ENCODE data around the gene NAT14. TPM values are rescaled to one million over a fixed set of nuclear protein-coding genes. Genes with fewer than 3 reads are reported as not detected.

NAT14 gene
- total and polyA plus RNA-seq, 2 donors (not counting 3 experiments of a cell fraction or from before 2014, with no cell fraction given), result 39.1 to 44.7 TPM

DNA sequence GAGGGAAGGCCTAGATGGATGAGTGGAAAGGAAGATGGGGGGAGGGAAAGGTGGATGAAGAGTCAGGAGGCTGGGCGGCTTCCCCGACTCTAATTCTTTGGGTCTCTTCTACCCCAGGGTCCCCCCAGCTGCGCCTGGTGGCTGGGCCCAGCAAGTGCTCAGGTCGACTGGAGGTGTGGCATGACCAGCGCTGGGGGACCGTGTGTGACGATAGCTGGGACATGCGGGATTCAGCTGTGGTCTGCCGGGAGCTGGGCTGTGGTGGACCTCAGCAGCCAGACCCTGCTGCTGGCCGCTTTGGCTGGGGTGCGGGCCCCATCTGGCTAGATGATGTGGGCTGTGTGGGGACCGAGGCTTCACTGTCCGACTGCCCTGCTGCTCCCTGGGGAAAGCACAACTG is 12.8 kb downstream of the NAT14 start:
- no TSS peak for BruUV-seq (replicated peaks)
- Histone ChIP-seq H3K9ac (replicated peaks; ENCODE audit: extremely low read depth, insufficient read depth, low read length) (no peak overlapping the region), H3K9me3 (replicated peaks; ENCODE audit: control insufficient read depth, insufficient read depth, low read length) (no peaks in the 10 kb centered on the region), H3K9me1 (replicated peaks; ENCODE audit: control insufficient read depth, extremely low read depth, insufficient read depth, low read length) (no peaks in the 10 kb centered on the region), H3K27me3 (ENCODE audit: control insufficient read depth in 2 of 2, insufficient read depth in 2 of 2, low read length in 2 of 2) (no peaks in the 10 kb centered on the region), H3K4me3 (replicated peaks in 1 of 3; ENCODE audit: insufficient read depth in 1 of 3, low read depth in 1 of 3, low read length in 3 of 3) (no peak overlapping the region), H3K36me3 (ENCODE audit: control insufficient read depth in 2 of 2, extremely low read depth in 1 of 2, insufficient read depth in 2 of 2, low read length in 2 of 2) (no peaks in the 10 kb centered on the region), H3K79me2 (ENCODE audit: control insufficient read depth, insufficient read depth, low read length) (no peaks in the 10 kb centered on the region), H2AFZ (ENCODE audit: low read depth, low read length) (no peak overlapping the region), H3K4me2 (ENCODE audit: insufficient read depth, low read length) (no peak overlapping the region), H4K20me1 (replicated peaks; ENCODE audit: control insufficient read depth, extremely low read depth, insufficient read depth, low read length) (no peaks in the 10 kb centered on the region), H3K27ac (ENCODE audit: insufficient read depth, low read depth, low read length) (no peak overlapping the region), H3K4me1 (ENCODE audit: control insufficient read depth, extremely low read depth, insufficient read depth, low read length) (no peaks in the 10 kb centered on the region)
- no peak for DNase-seq (ENCODE audit: low read depth, low spot score)
- ChIA-PET POLR2A (interaction anchor here (0.6 kb wide), 1 partner anchor 85 kb away, joined by 4 read pairs; no protein-coding TSS in a partner anchor), CTCF (interaction anchor here (2.7 kb wide), 1 partner anchor 30 kb away, joined by 22 read pairs; no protein-coding TSS in a partner anchor)
- dilution Hi-C loops (cut with MboI; ENCODE audit: extremely low pct_ligation_motif_present, low sequenced_read_pairs), result no loop called here
- TF ChIP-seq EZH2 (IDR thresholded peaks at IDR 0.05; ENCODE audit: borderline replicate concordance, low read depth, low read length, severe bottlenecking) (no peak), JUN (IDR thresholded peaks at IDR 0.05; ENCODE audit: borderline replicate concordance, insufficient read depth, insufficient read length, low read depth) (no peak)
- TF ChIP-seq, protein P1, sequence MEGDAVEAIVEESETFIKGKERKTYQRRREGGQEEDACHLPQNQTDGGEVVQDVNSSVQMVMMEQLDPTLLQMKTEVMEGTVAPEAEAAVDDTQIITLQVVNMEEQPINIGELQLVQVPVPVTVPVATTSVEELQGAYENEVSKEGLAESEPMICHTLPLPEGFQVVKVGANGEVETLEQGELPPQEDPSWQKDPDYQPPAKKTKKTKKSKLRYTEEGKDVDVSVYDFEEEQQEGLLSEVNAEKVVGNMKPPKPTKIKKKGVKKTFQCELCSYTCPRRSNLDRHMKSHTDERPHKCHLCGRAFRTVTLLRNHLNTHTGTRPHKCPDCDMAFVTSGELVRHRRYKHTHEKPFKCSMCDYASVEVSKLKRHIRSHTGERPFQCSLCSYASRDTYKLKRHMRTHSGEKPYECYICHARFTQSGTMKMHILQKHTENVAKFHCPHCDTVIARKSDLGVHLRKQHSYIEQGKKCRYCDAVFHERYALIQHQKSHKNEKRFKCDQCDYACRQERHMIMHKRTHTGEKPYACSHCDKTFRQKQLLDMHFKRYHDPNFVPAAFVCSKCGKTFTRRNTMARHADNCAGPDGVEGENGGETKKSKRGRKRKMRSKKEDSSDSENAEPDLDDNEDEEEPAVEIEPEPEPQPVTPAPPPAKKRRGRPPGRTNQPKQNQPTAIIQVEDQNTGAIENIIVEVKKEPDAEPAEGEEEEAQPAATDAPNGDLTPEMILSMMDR (IDR thresholded peaks at IDR 0.05; ENCODE audit: extremely low read depth in 1 of 2, insufficient read depth in 1 of 2, low read depth in 1 of 2, low read length in 2 of 2), result no peak
- FAIRE-seq, result no peak
- intact Hi-C loops (cut with micrococcal nuclease), result no loop called here

DNA sequence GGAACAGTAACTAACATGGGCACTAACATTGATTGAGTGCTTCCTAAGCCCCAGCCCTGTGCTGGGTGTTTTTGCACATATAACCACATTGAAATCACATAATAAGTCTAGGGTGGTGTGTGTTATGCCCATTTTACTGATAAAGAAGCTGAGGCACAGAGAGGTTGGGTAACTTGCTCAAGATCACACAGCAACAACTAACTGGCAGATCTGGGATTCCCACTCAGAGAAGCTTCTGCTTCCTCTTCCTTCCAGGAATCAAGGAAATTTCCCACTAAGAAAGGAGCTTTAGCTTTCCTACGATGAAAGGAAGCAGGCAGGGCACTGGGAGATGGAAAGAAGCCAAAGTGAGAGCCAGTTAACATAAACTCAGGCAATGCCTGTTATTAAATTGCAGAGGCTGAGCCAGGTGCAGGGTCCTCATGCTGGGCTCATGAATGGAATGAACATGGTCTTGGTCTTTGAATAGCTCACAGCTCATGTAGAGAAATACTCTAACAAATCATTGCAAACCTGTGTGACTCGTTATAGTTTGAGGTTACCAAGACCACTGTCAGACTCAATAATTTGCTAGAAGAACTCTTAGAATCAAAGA is 13.4 kb downstream of the NAT14 start:
- Histone ChIP-seq H3K9ac (replicated peaks; ENCODE audit: extremely low read depth, insufficient read depth, low read length) (no peak overlapping the region), H4K20me1 (replicated peaks; ENCODE audit: control insufficient read depth, extremely low read depth, insufficient read depth, low read length) (no peaks in the 10 kb centered on the region), H3K4me3 (replicated peaks in 1 of 3; ENCODE audit: insufficient read depth in 1 of 3, low read depth in 1 of 3, low read length in 3 of 3) (no peak overlapping the region), H3K79me2 (ENCODE audit: control insufficient read depth, insufficient read depth, low read length) (no peaks in the 10 kb centered on the region), H3K9me3 (replicated peaks; ENCODE audit: control insufficient read depth, insufficient read depth, low read length) (no peaks in the 10 kb centered on the region), H3K27ac (ENCODE audit: insufficient read depth, low read depth, low read length) (no peak overlapping the region), H3K27me3 (ENCODE audit: control insufficient read depth in 2 of 2, insufficient read depth in 2 of 2, low read length in 2 of 2) (no peaks in the 10 kb centered on the region), H3K36me3 (ENCODE audit: control insufficient read depth in 2 of 2, extremely low read depth in 1 of 2, insufficient read depth in 2 of 2, low read length in 2 of 2) (no peaks in the 10 kb centered on the region), H3K4me1 (ENCODE audit: control insufficient read depth, extremely low read depth, insufficient read depth, low read length) (no peaks in the 10 kb centered on the region), H3K9me1 (replicated peaks; ENCODE audit: control insufficient read depth, extremely low read depth, insufficient read depth, low read length) (no peaks in the 10 kb centered on the region), H3K4me2 (ENCODE audit: insufficient read depth, low read length) (no peak overlapping the region), H2AFZ (ENCODE audit: low read depth, low read length) (no peak overlapping the region)
- FAIRE-seq, result no peak
- ChIA-PET CTCF (interaction anchor here (2.1 to 2.7 kb wide), 2 partner anchors 11 to 31 kb away, joined by 6 to 22 read pairs; no protein-coding TSS in a partner anchor), POLR2A (interaction anchor here (0.6 kb wide), 1 partner anchor 85 kb away, joined by 4 read pairs; no protein-coding TSS in a partner anchor)
- dilution Hi-C loops (cut with MboI; ENCODE audit: extremely low pct_ligation_motif_present, low sequenced_read_pairs), result no loop called here
- intact Hi-C loops (cut with micrococcal nuclease), result no loop called here
- no TSS peak for BruUV-seq (replicated peaks)
- DNase-seq (ENCODE audit: low read depth, low spot score), result no peak
- TF ChIP-seq FOS (IDR thresholded peaks at IDR 0.05; ENCODE audit: borderline replicate concordance, insufficient read depth, low read length) (no peak), POLR2A (IDR thresholded peaks at IDR 0.05; ENCODE audit: low read depth, low read length) (no peak), JUN (IDR thresholded peaks at IDR 0.05; ENCODE audit: borderline replicate concordance, insufficient read depth, insufficient read length, low read depth) (no peak), MYC (IDR thresholded peaks at IDR 0.05; ENCODE audit: low read depth, low read length) (no peak), EZH2 (IDR thresholded peaks at IDR 0.05; ENCODE audit: borderline replicate concordance, low read depth, low read length, severe bottlenecking) (no peak), GATA2 (IDR thresholded peaks at IDR 0.05; ENCODE audit: insufficient read depth, insufficient read length, low read depth, low read length) (no peak), POLR2AphosphoS5 (IDR thresholded peaks at IDR 0.05; ENCODE audit: insufficient read depth, low read depth, low read length) (no peak)
- TF ChIP-seq, protein P2, sequence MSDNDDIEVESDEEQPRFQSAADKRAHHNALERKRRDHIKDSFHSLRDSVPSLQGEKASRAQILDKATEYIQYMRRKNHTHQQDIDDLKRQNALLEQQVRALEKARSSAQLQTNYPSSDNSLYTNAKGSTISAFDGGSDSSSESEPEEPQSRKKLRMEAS (IDR thresholded peaks at IDR 0.05; ENCODE audit: insufficient read depth, insufficient read length), result no peak
- TF ChIP-seq, protein P1 (IDR thresholded peaks at IDR 0.05; ENCODE audit: extremely low read depth in 1 of 2, insufficient read depth in 1 of 2, low read depth in 1 of 2, low read length in 2 of 2), result no peak
